ENCODE results near the gene FFAR1.
"Not testable (repeated sequence)": the region's sequence is repeated elsewhere in the genome, so short reads cannot be mapped to it uniquely, and the experiment has no call there.

FFAR1 gene

DNA sequence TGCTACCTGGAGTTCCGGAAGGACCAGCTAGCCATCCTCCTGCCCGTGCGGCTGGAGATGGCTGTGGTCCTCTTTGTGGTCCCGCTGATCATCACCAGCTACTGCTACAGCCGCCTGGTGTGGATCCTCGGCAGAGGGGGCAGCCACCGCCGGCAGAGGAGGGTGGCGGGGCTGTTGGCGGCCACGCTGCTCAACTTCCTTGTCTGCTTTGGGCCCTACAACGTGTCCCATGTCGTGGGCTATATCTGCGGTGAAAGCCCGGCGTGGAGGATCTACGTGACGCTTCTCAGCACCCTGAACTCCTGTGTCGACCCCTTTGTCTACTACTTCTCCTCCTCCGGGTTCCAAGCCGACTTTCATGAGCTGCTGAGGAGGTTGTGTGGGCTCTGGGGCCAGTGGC, 11.7 kb downstream of the FFAR1 start:
- not testable (repeated sequence) for DNase-seq (ENCODE audit: low read depth in 3 of 3, low spot score in 1 of 3)

DNA sequence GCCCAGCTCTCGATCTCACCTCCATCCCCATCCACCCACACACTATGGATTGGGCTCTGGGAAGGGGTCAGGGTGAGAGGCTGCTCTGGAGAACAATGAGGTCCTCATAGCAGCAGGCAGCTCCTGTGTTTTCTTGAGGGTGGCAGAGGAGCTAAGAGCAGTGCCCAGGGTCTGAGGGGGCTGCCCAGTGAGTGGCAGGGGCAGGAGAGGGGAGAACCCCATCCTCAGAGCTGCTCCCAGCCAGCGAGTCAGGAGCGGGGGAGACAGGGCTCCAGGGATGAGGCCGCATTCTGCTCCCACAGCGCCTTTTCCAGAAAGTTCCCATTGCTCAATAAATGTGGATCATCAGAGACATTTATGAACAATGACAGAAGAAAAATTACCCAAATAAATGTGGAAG, 12.4 kb downstream of the FFAR1 start:
- not testable (repeated sequence) for DNase-seq (ENCODE audit: low read depth in 3 of 3, low spot score in 1 of 3)

DNA sequence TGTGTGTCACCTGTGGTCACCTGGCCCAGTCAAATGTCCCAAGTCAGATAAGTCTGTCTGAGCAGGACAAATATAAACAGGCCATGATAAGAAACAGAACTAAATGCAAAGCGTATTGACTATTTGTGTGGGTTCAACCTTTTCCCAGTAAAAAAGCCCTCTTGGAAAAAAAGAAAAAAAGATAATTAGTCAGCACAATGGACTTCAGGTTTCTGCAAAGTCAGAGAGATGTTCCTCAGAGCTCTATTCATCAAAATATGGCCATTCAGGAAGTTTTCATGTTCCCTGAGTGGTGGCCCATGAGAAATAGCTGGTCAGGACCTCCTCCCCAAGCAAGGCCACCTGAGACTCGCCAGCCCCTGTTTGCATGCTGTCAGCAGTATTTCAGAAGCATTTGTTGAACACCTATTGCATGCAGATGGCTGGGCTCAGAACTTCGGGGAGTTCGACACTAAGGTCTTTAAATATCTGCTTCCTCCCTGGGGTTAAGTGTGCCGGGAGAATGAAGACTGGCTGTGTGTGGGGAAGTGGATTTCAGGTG, 13.2 kb downstream of the FFAR1 start:
- no peak for DNase-seq (ENCODE audit: low read depth in 3 of 3, low spot score in 1 of 3)

DNA sequence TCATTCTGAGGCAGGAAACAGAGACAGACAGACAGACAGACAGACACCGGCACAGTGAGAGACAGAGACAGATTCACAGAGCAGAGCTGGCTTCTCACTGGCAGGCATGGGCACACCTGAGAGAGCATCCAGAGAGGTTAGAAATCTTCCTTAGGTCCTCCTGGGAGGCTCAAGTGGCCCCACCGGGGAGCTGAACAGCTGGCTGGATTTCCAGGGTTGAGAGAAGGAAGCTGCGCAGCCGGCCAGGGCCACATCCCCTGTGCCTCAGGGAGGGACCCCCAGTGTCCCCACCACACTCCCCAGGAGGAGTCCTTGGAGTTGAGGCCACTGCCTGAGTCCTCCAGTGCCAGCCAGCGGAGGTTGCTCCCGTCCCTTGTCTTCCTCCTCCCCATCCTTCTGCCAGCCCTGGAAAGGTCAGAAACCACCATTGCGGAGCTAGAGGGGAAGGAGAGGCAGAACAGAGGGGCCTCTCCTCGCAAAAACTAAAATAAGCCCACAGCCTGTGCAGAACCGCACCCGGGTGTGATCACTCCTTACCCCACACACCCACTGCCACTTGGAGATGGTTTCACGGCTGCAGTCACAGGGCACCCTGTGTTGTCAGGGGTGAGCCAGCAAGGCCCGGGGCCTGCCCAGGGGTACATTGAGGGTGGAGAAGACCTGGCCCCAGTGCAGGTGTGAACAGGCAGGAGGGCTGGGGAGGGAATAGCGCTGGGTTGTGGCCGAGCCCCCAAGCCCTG, 14.7 kb downstream of the FFAR1 start:
- no peak for DNase-seq (ENCODE audit: low read depth in 3 of 3, low spot score in 1 of 3)

DNA sequence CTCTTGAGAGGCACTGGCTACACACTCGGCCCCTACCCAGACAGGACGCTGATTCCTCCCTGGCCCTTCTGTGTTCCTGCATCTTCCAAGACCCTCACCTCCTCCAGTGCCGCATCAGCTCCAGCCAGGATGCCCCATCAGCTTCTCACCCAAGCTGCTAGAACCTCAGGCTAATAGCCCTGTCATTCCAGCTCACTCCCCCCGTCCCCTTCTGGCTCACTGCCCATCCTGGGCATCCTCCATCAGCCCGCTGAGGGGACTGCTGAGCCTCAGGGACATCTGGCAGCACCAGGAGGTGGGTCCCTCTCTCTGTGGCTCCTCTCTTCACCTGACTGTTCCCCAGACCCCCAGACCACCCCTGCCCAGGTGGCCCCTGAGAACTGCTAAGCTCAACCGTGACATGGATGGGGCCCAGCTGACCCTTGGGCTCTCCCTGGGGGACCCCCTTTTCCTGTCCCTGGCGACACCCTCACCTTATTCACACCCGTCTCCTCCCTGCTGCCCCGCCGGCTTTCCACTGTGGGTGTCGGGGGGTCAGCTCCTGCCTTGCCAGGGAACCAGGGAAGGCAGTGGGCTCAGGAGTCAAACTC, 15.4 kb downstream of the FFAR1 start:
- no peak for DNase-seq (ENCODE audit: low read depth in 3 of 3, low spot score in 1 of 3)

DNA sequence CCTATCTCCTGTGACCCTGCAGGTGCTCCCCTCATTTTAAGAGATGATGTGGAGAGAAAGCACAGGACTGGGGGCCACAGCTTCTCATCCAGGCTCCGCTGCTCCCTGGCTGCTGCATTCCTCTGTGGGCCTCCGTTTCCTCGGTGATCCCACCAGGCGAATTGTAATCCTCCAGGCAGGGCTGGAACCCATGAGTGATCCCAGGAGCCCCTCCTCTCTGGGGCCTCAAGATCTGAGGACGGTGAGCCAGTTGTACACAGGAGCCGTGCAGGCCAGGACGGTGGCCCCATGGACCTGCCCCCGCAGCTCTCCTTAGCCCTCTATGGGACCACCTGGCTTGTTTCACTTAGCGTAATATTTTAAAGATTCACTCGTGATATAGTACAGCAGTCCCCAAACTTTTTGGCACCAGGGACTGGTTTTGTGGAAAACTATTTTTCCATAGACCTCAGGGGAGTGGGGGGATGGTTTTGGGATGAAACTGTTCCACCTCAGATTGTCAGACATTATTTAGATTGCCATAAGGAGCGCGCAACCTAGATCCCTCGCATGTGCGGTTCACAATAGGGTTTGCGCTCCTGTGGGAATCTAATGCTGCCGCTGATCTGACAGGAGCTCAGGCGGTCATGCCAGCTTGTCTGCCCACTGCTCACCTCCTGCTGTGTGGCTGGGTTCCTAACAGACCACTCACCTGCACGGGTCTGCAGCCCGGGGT, 16.2 kb downstream of the FFAR1 start:
- DNase-seq (ENCODE audit: low read depth in 3 of 3, low spot score in 1 of 3): no peak

DNA sequence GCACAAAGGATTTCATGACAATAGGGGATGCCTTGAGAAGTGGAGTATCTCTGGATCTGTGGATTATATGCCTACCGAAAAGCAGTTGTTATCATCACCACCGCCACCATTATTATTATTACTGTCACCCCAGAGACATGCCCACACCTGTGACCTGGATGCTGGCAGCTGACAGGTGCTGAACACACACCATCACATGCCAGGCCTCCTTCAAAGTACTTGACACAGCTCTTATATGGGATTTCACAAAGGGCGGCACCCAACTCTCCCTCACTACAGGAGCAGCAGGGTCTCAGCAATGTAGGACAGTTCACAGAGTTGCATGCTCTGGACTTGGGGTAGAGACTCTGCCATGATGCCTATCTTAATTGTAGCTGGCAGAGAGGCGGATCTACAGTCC, 17.6 kb downstream of the FFAR1 start:
- DNase-seq (ENCODE audit: low read depth in 3 of 3, low spot score in 1 of 3): no peak

DNA sequence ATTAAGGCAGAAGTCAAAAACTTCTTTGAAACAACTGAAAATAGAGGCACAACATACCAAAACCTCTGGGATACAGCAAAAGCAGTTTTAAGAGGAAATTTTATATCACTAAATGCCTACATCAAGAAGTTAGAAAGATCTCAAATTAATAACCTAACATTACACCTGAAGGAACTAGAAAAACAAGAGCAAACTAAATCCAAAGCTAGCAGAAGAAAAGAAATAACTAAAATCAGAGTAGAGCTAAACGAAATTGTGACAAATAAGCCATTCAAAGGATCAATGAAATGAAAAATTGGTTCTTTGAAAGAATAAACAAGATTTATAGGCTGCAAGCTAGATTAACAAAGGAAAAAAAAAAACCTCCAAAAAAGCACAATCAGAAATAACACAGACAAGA, 20.7 kb downstream of the FFAR1 start:
- DNase-seq (ENCODE audit: low read depth in 3 of 3, low spot score in 1 of 3): no peak

DNA sequence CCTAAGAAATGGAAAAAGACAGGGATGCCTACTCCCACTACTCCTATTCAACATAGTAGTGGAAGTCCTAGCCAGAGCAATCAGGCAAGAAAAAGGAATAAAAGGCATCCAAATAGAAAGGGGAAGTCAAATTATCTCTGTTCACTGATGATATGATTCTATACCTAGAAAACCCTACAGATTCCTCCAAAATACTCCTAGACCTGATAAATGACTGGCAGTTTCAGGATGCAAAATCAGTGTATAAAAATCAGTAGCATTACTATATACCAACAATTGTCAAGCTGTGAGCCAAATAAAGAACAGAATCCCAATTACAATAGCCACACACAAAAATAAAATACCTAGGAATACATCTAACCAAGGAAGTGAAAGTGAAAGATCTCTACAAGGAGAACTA, 21.8 kb downstream of the FFAR1 start:
- no peak for DNase-seq (ENCODE audit: low read depth in 3 of 3, low spot score in 1 of 3)

DNA sequence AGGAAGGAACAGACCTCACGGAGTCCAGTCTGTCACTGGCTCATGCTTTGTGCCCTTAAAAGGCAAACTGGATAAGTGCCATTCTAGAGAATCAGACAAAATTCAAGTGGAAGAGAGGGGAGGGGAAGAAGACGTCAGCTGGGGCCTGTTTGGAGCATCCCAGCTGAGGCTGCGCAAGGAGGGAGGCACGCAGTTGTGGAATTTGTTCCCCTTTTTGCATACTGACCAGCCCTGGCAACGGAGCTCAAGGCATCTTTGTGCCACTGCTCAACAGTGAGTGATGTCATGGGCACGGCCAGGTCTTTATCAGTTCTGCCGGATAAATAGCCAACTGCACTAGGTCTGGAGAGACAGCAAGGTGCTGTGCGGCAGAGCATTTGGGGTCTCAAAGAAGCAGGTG, 23.0 kb downstream of the FFAR1 start, which contains the start of gene GPR42:
TSS of gene GPR42 (plus strand) at position 347 of the 400 bp plus-strand sequence. CDS start 292 bp downstream, outside the sequence.
- DNase-seq (ENCODE audit: low read depth in 3 of 3, low spot score in 1 of 3): no peak

DNA sequence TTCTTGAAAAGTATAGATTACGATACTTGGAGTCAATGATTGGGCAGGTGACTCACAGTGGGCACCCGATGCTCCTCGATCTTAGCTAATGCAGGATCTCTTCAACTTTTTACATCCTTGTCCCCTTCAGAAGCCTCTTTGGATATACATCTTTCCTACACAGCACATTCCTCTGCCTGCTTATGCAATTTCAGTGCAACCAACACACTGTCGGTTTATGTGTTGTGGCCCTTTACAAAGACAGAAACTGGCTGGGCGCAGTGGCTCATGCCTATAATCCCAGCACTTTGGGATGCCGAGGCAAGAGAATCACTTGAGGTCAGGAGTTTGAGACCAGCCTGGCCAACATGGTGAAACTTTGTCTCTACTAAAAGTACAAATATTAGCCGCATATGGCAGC, 25.8 kb downstream of the FFAR1 start:
- DNase-seq (ENCODE audit: low read depth in 3 of 3, low spot score in 1 of 3): no peak

DNA sequence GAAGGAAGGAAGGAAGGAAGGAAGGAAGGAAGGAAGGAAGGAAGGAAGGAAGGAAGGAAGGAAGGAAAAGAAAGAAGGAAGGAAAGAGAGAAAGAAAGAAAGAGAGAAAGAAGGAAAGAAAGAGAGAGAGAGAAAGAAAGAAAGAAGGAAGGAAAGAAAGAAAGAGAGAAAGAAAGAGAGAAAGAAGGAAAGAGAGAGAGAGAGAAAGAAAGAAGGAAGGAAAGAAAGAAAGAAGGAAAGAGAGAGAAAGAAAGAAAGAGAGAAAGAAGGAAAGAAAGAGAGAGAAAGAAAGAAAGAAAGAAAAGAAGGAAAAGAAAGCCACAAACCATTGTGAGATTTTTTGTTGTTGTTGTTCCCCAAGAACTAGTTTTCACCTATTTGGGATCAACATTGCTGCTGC, 26.3 kb downstream of the FFAR1 start:
- DNase-seq (ENCODE audit: low read depth in 3 of 3, low spot score in 1 of 3): not testable (repeated sequence)

DNA sequence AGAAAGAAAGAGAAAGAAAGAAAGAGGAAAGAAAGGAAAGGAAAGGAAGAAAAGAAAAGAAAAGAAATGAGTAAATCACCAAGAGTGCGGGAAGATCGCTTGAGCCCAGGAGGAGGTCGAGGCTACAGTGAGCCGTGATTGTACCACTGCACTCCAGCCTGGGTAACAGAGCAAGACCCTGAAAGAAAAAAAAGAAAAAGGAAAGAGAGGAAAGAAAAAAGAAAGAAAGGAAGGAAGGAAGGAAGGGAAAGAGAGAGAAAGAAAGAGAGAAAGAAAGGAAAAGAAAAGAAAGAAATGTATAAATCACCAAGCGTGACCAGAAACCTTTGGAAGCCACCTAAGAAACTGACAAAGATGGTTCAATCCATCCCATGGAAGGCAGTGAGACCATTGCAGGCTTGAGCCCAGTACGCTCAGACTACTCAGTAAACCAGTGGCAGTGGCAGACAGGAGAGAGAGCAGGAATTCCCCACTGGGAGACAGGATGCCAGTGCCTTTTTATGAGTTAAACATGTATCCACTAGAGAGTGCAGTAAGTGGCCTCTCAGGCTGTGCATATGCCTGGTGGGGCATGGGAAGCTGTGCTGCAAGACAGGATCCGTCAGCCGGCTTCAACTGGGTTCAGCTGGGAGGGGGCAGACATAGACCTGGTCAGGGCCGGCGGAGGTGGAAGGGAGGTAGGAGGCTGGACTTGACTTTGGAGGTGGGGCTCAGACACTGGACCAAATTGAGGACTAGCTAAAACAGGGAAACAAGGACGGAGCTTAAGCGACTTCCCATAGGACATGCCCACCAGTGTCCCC, 28.0 kb downstream of the FFAR1 start:
- no peak for DNase-seq (ENCODE audit: low read depth in 3 of 3, low spot score in 1 of 3)

DNA sequence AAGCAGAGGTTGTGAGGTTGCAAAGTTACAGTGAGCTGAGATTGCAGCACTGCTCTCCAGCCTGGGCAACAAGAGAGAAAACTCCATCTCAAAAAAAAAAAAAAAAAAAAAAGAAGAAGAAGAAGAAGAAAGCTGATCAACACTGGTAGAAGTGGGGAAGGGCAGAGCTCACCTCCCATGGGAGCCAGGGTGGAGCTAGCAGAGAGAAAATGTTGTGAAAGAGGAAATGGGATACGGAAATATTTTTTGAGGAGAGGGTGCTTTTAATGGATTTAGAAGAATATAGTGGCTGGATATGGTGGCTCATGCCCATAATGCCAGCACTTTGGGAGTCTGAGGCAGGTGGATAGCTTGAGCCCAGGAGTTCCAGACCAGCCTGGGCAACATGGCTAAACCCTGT, 30.0 kb downstream of the FFAR1 start:
- DNase-seq (ENCODE audit: low read depth in 3 of 3, low spot score in 1 of 3): no peak

DNA sequence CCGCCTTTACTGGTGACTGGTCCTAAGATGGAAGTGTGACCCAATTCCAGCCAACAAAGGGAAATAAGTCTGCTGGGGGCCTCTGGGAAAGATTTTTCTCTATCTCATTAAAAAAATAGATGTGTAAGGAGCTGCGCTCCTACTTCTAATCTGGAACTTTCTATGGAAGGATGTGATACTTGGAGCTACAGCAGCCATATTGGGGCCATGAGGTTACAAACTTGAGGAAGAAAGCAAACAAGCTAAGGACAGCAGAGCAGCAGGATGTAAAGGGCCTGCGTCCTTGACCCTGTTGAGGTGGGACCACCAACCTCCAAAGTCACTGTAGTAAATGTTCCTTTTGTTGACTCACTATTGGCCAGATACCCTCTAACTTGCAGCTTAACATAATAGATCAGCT, 30.7 kb downstream of the FFAR1 start:
- DNase-seq (ENCODE audit: low read depth in 3 of 3, low spot score in 1 of 3): no peak

DNA sequence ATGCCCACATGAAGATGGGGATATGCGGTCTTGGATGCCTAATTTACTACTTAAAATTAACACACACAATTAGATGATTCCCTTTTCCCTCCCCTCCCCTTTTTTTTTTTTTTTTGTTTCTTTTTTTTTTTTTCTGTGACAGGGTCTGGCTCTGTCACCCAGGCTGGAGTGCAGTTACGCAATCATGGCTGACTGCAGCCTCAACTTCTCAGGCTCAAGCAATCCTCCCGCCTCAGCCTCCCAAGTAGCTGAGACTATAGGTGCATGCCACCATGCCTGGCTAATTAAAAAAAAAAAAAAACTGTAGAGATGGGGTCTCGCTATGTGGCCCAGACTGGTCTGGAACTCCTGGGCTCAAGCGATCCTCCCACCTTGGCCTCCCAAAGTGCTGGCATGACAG, 31.8 kb downstream of the FFAR1 start:
- not testable (repeated sequence) for DNase-seq (ENCODE audit: low read depth in 3 of 3, low spot score in 1 of 3)

DNA sequence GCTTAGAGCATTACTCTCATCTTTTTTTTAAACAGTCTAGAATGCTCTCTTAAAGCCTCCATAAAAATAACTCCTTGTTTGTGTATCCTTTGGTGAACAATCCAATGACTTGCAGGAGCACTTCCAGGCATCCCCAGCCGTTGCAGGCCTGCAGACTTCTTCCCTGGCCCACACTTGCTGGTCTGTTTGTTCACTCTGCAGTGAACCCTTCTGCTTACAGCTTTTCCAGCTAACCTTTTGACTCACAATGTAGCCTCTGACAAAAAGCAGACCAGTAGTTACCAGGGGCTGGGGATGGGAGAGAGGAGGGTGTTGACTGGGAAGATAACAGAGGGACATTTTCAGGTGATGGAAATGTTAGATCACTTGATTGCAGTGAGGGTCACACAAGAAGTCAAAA, 32.3 kb downstream of the FFAR1 start:
- no peak for DNase-seq (ENCODE audit: low read depth in 3 of 3, low spot score in 1 of 3)

DNA sequence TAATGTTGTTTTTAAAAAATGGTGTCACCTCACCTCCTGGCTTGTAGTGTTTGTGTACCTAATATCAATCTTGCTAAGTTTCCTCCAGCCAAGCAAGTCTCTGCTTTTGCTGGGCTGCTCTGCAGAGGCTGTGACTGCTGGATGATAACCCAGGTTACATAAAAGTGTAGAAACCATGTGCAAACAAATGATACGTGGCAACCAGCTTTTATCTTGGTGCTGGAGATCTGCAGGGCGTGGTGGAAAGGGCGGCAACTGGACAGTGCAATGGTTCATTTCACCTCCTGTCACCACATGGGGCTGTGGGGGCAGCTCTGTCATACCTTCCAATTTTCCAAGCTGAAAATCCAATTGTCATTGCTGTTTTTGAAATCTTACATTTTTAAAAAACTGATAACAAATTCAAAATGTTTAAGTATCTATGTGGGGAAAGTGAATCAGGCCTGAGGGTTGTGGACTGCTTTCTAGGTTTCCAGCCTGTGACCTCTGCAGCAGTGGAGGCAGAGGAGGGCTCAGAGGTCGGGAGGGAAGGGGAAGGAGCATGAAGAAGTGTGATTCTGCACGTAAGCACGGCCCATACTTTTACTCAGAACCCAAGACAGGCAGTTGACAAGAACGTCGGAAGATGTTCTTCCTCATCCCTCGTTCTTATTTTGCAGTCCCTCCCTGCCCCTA, 32.9 kb downstream of the FFAR1 start:
- DNase-seq (ENCODE audit: low read depth in 3 of 3, low spot score in 1 of 3): no peak

DNA sequence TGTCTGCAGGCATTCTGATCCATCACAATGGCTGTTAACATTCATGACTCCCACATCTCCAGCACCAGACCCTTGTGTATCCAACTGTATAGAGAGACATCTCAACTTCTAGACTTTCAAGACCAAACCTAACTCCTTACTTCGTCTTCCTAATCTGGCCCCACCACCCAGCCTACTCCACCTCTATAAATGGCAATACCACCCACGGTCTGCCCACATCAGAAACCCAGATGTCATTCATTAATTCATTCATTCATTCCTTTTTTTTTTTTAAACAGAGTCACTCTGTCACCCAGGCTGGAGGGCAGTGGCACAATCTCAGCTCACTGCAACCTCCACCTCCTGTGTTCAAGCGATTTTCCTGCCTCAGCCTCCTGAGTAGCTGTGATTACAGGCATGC, 33.6 kb downstream of the FFAR1 start:
- no peak for DNase-seq (ENCODE audit: low read depth in 3 of 3, low spot score in 1 of 3)

DNA sequence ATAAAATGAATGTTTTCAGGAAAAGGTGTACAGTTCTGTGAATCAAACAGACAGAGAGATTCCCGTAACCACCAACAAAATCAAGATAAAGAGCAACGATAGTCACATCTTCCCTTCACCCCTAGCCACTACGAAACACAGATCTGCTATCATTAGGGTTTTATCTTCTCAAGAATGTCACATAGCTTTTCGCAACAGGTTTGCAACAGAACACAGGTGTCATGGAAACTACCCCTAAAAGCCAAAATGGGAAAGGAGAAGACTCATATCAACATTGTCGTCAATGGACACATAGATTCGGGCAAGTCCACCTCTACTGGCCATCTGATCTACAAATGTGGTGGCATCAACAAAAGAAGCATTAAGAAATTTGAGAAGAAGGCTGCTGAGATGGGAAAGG, 34.2 kb downstream of the FFAR1 start:
- no peak for DNase-seq (ENCODE audit: low read depth in 3 of 3, low spot score in 1 of 3)

DNA sequence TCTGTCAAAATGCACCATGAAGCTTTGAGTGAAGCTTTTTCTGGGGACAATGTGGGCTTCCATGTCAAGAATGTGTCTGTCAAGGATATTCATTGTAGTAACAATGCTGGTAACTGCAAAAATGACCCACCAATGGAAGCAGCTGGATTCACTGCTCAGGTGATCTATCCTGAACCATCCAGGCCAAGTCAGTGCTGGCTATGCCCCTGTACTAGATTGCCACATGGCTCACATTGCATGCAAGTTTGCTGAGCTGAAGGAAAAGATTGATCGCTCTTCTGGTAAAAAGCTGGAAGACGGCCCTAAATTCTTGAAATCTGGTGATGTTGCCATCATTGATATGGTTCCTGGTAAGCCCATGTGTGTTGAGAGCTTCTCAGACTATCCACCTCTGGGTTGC, 35.8 kb downstream of the FFAR1 start:
- DNase-seq (ENCODE audit: low read depth in 3 of 3, low spot score in 1 of 3): no peak
